Measurements from ENCODE around the gene SLC9A5. TPM values are rescaled to one million over a fixed set of nuclear protein-coding genes. Genes with fewer than 3 reads are reported as not detected.

SLC9A5 gene
- total and polyA plus RNA-seq, 10 of the 15 experiments (the other 5 are each of a cell fraction or from before 2014, with no cell fraction given) = 0.26 to 5.7 (median 1.5) TPM

- SMC1A ChIA-PET (ENCODE audit: uncharacterized antibody, unreplicated experiment) = interaction anchor here (0.8 kb wide), 1 partner anchor 10 kb away, joined by 3 read pairs; no protein-coding TSS in a partner anchor
- H3K36me3 ChIP-seq (ENCODE audit: control insufficient read depth in 2 of 2, insufficient read depth in 2 of 2, low read length in 1 of 2) = no peaks in the 10 kb centered on the region
- H3K4me1 ChIP-seq (ENCODE audit: control insufficient read depth, insufficient read depth, low read length) = no peaks in the 10 kb centered on the region
- H3K27me3 ChIP-seq (replicated peaks in 1 of 2; ENCODE audit: control insufficient read depth in 2 of 2, insufficient read depth in 2 of 2, low read length in 1 of 2) = no peaks in the 10 kb centered on the region
- no peaks in the 10 kb centered on the region for H3K9me3 ChIP-seq (replicated peaks; ENCODE audit: control insufficient read depth, insufficient read depth, low read length)
- H3K4me3 ChIP-seq = no peak overlapping the region
- POLR2A ChIA-PET = no interaction called here
- BruUV-seq (replicated peaks) = no TSS peak
- CTCF ChIA-PET = interaction anchor here (3.0 kb wide), 1 partner anchor 10 kb away, joined by 20 read pairs; no protein-coding TSS in a partner anchor
- ATAC-seq (no peak), DNase-seq (ENCODE audit: low read depth, low spot score) (no peak), FAIRE-seq (no peak)
- no peak overlapping the region for H2AFZ ChIP-seq (ENCODE audit: control insufficient read depth, low read depth, low read length)
- RAD21 ChIA-PET (ENCODE audit: unreplicated experiment) = interaction anchor here (1.1 kb wide), 1 partner anchor 10 kb away, joined by 3 read pairs; no protein-coding TSS in a partner anchor
- 87% methylated on average over 10 of the region's 11 CpGs for WGBS (ENCODE audit: insufficient coverage, insufficient replicate concordance, low lambda C conversion rate, missing lambda C conversion rate)
- no peaks in the 10 kb centered on the region for H4K20me1 ChIP-seq (ENCODE audit: control insufficient read depth, insufficient read depth)
- no peaks in the 10 kb centered on the region for H3K79me2 ChIP-seq (ENCODE audit: control insufficient read depth, insufficient read depth, low read length)
- no peak overlapping the region for H3K27ac ChIP-seq (ENCODE audit: control insufficient read depth, insufficient read depth)
- in situ Hi-C loops (cut with MboI) (no loop called here), intact Hi-C loops (cut with micrococcal nuclease; ENCODE audit: unreplicated experiment) (no loop called here)
- no peak overlapping the region for H3K4me2 ChIP-seq (ENCODE audit: control insufficient read depth, insufficient read depth)
- no peak overlapping the region for H3K9ac ChIP-seq (ENCODE audit: control insufficient read depth, insufficient read depth, low read length)
- no peak for TF ChIP-seq IKZF2 (IDR thresholded peaks at IDR 0.05)
- TF ChIP-seq MLLT1 (IDR thresholded peaks at IDR 0.05) = no peak
- no peak for TF ChIP-seq MEF2A (IDR thresholded peaks at IDR 0.05; ENCODE audit: insufficient read depth, low read depth, low read length)
- no peak for TF ChIP-seq ZBTB4 (CRISPR knock-in tag; IDR thresholded peaks at IDR 0.05)
- no peak for TF ChIP-seq EP300 (IDR thresholded peaks at IDR 0.05; ENCODE audit: borderline replicate concordance in 1 of 2, control insufficient read depth in 1 of 2, low read depth in 2 of 2, low read length in 2 of 2)
- no peak for TF ChIP-seq ZNF207 (IDR thresholded peaks at IDR 0.05; ENCODE audit: borderline replicate concordance)
- TF ChIP-seq RAD21 (IDR thresholded peaks at IDR 0.05; ENCODE audit: insufficient read depth, low read depth, low read length) = no peak
- TF ChIP-seq SMARCA5 (IDR thresholded peaks at IDR 0.05) = no peak
- no peak for TF ChIP-seq POU2F2 (IDR thresholded peaks at IDR 0.05; ENCODE audit: borderline replicate concordance, low read depth, low read length)
- TF ChIP-seq HCFC1 (IDR thresholded peaks at IDR 0.05; ENCODE audit: low read length) = no peak
- no peak for TF ChIP-seq CEBPZ (IDR thresholded peaks at IDR 0.05; ENCODE audit: low read depth, low read length)
- TF ChIP-seq ATF2 (IDR thresholded peaks at IDR 0.05; ENCODE audit: low read length) = no peak
- TF ChIP-seq ZNF384 (IDR thresholded peaks at IDR 0.05; ENCODE audit: borderline replicate concordance, low read depth, low read length) = no peak
- no peak for TF ChIP-seq BCL11A (IDR thresholded peaks at IDR 0.05; ENCODE audit: low read depth, low read length)
- no peak for TF ChIP-seq SIX5 (IDR thresholded peaks at IDR 0.05; ENCODE audit: low read depth, low read length, severe bottlenecking)
Observed at GRCh38 chr16:67270931-67271338, 22.2 kb downstream of the SLC9A5 start.
